Activated naive CD8-positive, alpha-beta T cell treated with anti-CD3 and anti-CD28 coated beads, Interleukin-2, amount 50 U/mL, for 16 hours (primary cell): ENCODE measurements around the gene EYA4.

ENCODE experiments used
- DNase-seq: peaks from one replicate; pipeline ENCODE4 v3.0.0-alpha.2; 2020; ENCODE audit warnings: low read depth, low spot score

Gene EYA4

GRCh38 chr6:133241086-133241900, at the start of gene EYA4:
TSS of gene EYA4 (plus strand) at chr6:133241357. CDS start at chr6:133274781, 33,424 bp downstream.
- DNase-seq: no peak

GRCh38 chr6:133193396-133193795, 47.8 kb upstream of the EYA4 start:
- DNase-seq: no peak

- no peak for DNase-seq
These were observed 42.4 kb upstream of the EYA4 start for GRCh38 chr6:133198725-133199124.

- DNase-seq: no peak
These were observed 39.9 kb upstream of the EYA4 start for GRCh38 chr6:133201231-133201630.

GRCh38 chr6:133202610-133203343, 38.4 kb upstream of the EYA4 start:
- no peak for DNase-seq

GRCh38 chr6:133203344-133203697, 37.8 kb upstream of the EYA4 start:
- DNase-seq: no peak

- no peak for DNase-seq
These were observed 35.9 kb upstream of the EYA4 start for GRCh38 chr6:133205304-133205703.

- DNase-seq: no peak
These were observed 34.2 kb upstream of the EYA4 start for GRCh38 chr6:133206942-133207341.

GRCh38 chr6:133207754-133208153, 33.4 kb upstream of the EYA4 start:
- no peak for DNase-seq

GRCh38 chr6:133208183-133208755, 32.9 kb upstream of the EYA4 start:
- no peak for DNase-seq

- DNase-seq: no peak
These were observed 26.9 kb upstream of the EYA4 start for GRCh38 chr6:133214267-133214666.

GRCh38 chr6:133218852-133219251, 22.3 kb upstream of the EYA4 start:
- no peak for DNase-seq

- DNase-seq: no peak
These were observed 17.6 kb upstream of the EYA4 start for GRCh38 chr6:133223452-133224029.

- no peak for DNase-seq
These were observed 15.6 kb upstream of the EYA4 start for GRCh38 chr6:133225560-133225959.

GRCh38 chr6:133227344-133227743, 13.8 kb upstream of the EYA4 start:
- no peak for DNase-seq

- no peak for DNase-seq
These were observed 11.1 kb upstream of the EYA4 start for GRCh38 chr6:133230052-133230451.

- DNase-seq: no peak
These were observed 5.9 kb upstream of the EYA4 start for GRCh38 chr6:133235221-133235620.

- DNase-seq: no peak
These were observed 4.2 kb upstream of the EYA4 start for GRCh38 chr6:133236932-133237331.

- DNase-seq: no peak
These were observed 559 bp upstream of the EYA4 start for GRCh38 chr6:133240511-133241085.

GRCh38 chr6:133241901-133242636, 912 bp downstream of the EYA4 start:
- no peak for DNase-seq
